GM12891 (cell line): ENCODE results near the gene OXER1.

Source experiments
- POLR2A ChIP-seq: IDR thresholded peaks from 2 replicates; pipeline ENCODE4 v1.6.1; 2011; ENCODE audit warnings: low read depth, low read length, control low read depth
- POLR2AphosphoS5 ChIP-seq: IDR thresholded peaks from 2 replicates; pipeline ENCODE4 v1.6.1; 2011; ENCODE audit warnings: low read depth, low read length, control low read depth
- SPI1 ChIP-seq: IDR thresholded peaks from 2 replicates; pipeline ENCODE4 v1.6.1; 2011; ENCODE audit warnings: low read depth, low read length, control low read depth
- TAF1 ChIP-seq: IDR thresholded peaks from 2 replicates; pipeline ENCODE4 v1.6.1; 2011; ENCODE audit warnings: low read depth, low read length, control low read depth

- TF ChIP-seq POLR2AphosphoS5 (no peak), POLR2A (no peak; the same call in 1 of the 2 replicates), SPI1 (no peak), TAF1 (no peak)
Measured at GRCh38 chr2:42810971-42811811, 47.3 kb upstream of the OXER1 start.
